ENCODE measurements around the gene DBNL. TPM values are rescaled to one million over a fixed set of nuclear protein-coding genes. Genes with fewer than 3 reads are reported as not detected.

Gene DBNL
- total RNA-seq, 1 donor from 2014 or later, result 154 TPM

DNA sequence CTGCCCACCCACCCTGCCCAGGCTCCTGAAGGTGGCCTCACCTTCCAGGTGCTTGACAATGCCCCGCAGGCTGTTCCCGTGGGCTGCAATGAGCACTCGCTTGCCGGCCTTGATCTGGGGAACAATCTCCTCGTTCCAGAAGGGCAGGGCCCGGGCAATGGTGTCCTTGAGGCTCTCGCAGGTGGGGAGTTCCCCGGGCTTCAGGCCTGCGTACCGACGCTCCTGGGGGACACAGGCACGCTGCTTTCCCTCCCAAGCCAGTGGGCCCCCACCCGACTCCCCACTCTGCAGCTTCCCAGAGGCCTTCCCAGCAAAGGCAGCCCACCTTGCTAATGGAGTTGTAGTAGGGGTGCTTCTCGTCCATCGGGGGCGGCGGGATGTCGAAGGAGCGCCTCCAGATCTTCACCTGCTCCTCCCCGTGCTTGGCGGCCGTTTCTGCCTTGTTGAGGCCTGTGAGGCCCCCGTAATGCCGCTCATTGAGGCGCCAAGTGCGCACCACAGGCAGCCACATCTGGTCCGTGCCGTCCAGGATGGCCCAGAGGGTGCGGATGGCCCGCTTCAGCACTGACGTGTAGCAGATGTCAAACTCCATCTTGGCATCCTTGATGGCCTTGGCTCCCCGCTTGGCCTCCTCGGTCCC, 20.4 kb downstream of the DBNL start:
- Mint-ChIP-seq H3K27me3 (ENCODE audit: unreplicated experiment) (peaks cover 17% of the 10 kb centered on the region), H3K4me1 (ENCODE audit: low read depth, unreplicated experiment) (peaks cover 17% of the 10 kb centered on the region), H3K9me3 (ENCODE audit: unreplicated experiment) (peaks cover 21% of the 10 kb centered on the region), H3K27ac (ENCODE audit: unreplicated experiment) (peak overlapping the region; percentile 78), H3K36me3 (ENCODE audit: unreplicated experiment) (no peaks in the 10 kb centered on the region), H3K4me3 (ENCODE audit: unreplicated experiment) (peak overlapping the region; percentile 30)
- TF ChIP-seq, protein P1, sequence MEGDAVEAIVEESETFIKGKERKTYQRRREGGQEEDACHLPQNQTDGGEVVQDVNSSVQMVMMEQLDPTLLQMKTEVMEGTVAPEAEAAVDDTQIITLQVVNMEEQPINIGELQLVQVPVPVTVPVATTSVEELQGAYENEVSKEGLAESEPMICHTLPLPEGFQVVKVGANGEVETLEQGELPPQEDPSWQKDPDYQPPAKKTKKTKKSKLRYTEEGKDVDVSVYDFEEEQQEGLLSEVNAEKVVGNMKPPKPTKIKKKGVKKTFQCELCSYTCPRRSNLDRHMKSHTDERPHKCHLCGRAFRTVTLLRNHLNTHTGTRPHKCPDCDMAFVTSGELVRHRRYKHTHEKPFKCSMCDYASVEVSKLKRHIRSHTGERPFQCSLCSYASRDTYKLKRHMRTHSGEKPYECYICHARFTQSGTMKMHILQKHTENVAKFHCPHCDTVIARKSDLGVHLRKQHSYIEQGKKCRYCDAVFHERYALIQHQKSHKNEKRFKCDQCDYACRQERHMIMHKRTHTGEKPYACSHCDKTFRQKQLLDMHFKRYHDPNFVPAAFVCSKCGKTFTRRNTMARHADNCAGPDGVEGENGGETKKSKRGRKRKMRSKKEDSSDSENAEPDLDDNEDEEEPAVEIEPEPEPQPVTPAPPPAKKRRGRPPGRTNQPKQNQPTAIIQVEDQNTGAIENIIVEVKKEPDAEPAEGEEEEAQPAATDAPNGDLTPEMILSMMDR (IDR thresholded peaks at IDR 0.05; ENCODE audit: partially characterized antibody, unreplicated experiment), result no peak
- DNase-seq, result no peak

GRCh38 chr7:44065431-44066110, 21.1 kb downstream of the DBNL start, which contains the start of gene PGAM2:
Gene PGAM2, minus strand, starts transcription at chr7:44065567. Its CDS starts 38 bp downstream, at chr7:44065529.
- H3K4me3 Mint-ChIP-seq (ENCODE audit: unreplicated experiment), result peak within 1 kb of the TSS; percentile 30
- peaks cover 17% of the 10 kb centered on the region for H3K27me3 Mint-ChIP-seq (ENCODE audit: unreplicated experiment)
- peak within 1 kb of the TSS; percentile 78 for H3K27ac Mint-ChIP-seq (ENCODE audit: unreplicated experiment)
- TF ChIP-seq, protein P1 (IDR thresholded peaks at IDR 0.05; ENCODE audit: partially characterized antibody, unreplicated experiment), result no peak
- peaks cover 17% of the 10 kb centered on the region for H3K4me1 Mint-ChIP-seq (ENCODE audit: low read depth, unreplicated experiment)
- peaks cover 22% of the 10 kb centered on the region for H3K9me3 Mint-ChIP-seq (ENCODE audit: unreplicated experiment)
- no peaks in the 10 kb centered on the region for H3K36me3 Mint-ChIP-seq (ENCODE audit: unreplicated experiment)
- DNase-seq, result peak; percentile 55

- H3K9me3 Mint-ChIP-seq (ENCODE audit: unreplicated experiment), result peaks cover 24% of the 10 kb centered on the region
- H3K4me1 Mint-ChIP-seq (ENCODE audit: low read depth, unreplicated experiment), result peaks cover 17% of the 10 kb centered on the region
- DNase-seq, result no peak
- no peaks in the 10 kb centered on the region for H3K36me3 Mint-ChIP-seq (ENCODE audit: unreplicated experiment)
- H3K4me3 Mint-ChIP-seq (ENCODE audit: unreplicated experiment), result no peak overlapping the region
- peaks cover 17% of the 10 kb centered on the region for H3K27me3 Mint-ChIP-seq (ENCODE audit: unreplicated experiment)
- H3K27ac Mint-ChIP-seq (ENCODE audit: unreplicated experiment), result peak overlapping the region; percentile 78
- TF ChIP-seq, protein P1 (IDR thresholded peaks at IDR 0.05; ENCODE audit: partially characterized antibody, unreplicated experiment), result no peak
Observed at GRCh38 chr7:44066111-44066460, 21.6 kb downstream of the DBNL start.

DNA sequence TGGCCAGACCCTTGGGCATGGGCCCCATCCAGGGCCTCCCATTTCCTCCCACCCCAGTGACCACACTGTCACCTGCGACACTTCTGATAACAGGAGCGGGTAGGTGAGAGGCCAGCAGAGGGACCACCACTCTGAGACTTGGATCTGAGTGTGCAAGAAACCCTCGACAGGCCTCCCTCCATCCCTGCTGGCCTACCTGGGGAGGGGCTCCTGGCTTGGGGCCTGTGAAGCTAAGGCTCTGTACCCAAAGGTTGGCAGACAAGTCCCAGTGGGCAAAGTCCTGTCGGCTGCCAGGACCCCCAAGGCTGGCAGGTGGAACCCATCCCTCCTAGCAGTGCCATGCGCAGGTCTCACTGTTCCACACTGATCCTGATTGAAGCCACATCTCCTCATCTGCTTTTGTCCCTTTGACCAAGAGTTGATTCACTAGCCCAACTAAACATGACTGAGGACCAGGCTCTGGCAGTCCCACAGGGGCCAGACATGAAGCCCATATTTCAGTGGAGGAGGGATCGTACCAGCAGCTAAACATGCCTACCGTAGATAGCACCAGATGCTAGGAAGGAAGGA, 22.1 kb downstream of the DBNL start:
- no peak for DNase-seq
- peak overlapping the region; percentile 53 for H3K4me3 Mint-ChIP-seq (ENCODE audit: unreplicated experiment)
- H3K36me3 Mint-ChIP-seq (ENCODE audit: unreplicated experiment), result no peaks in the 10 kb centered on the region
- peaks cover 14% of the 10 kb centered on the region for H3K27me3 Mint-ChIP-seq (ENCODE audit: unreplicated experiment)
- H3K27ac Mint-ChIP-seq (ENCODE audit: unreplicated experiment), result peak overlapping the region; percentile 40
- H3K9me3 Mint-ChIP-seq (ENCODE audit: unreplicated experiment), result peaks cover 24% of the 10 kb centered on the region
- TF ChIP-seq, protein P1 (IDR thresholded peaks at IDR 0.05; ENCODE audit: partially characterized antibody, unreplicated experiment), result no peak
- peaks cover 17% of the 10 kb centered on the region for H3K4me1 Mint-ChIP-seq (ENCODE audit: low read depth, unreplicated experiment)

Measured in glutamatergic neuron (in vitro differentiated cells).